Transverse colon (tissue), 4 donors: ENCODE data around the gene C1QL4. TPM values are rescaled to one million over a fixed set of nuclear protein-coding genes. Genes with fewer than 3 reads are reported as not detected.
A peak's percentile ranks its signal among the peaks of the same experiment; 100 is the strongest.
"Not testable (repeated sequence)": the region's sequence is repeated elsewhere in the genome, so short reads cannot be mapped to it uniquely, and the experiment has no call there.

Source experiments
- DNase-seq: peaks from one replicate; pipeline ENCODE4 v3.0.0-alpha.2; 2019
- H3K27ac ChIP-seq, 4 donors: fragments of 200-600 bp; sonication (generic); 2 replicates each; pipeline ENCODE4 v1.5.1; 2016 to 2018; ENCODE audit warnings: inconsistent platforms in 4 of 4
- H3K27me3 ChIP-seq: fragments of 200-600 bp; sonication (generic); 2 replicates; pipeline ENCODE4 v1.5.1; 2017; ENCODE audit warnings: inconsistent platforms
- H3K36me3 ChIP-seq, 4 donors: fragments of 200-600 bp; sonication (generic); 2 replicates each; pipeline ENCODE4 v1.5.1; 2017 to 2019; ENCODE audit warnings: inconsistent platforms in 4 of 4
- H3K4me1 ChIP-seq, 4 donors: fragments of 200-600 bp; sonication (generic); 2 replicates each; pipeline ENCODE4 v1.5.1; 2017 to 2020; ENCODE audit warnings: inconsistent platforms in 4 of 4
- H3K4me3 ChIP-seq, 4 donors: fragments of 200-600 bp; sonication (generic); 1 replicate in 1 of 4; 2 replicates in 3 of 4; pipeline versions ENCODE4 v1.5.1 to v1.6.1; 2017 to 2019; ENCODE audit warnings: inconsistent platforms in 4 of 4
- H3K9me3 ChIP-seq, 2 donors: fragments of 200-600 bp; sonication (generic); 2 replicates each; pipeline ENCODE4 v1.5.1; 2017 to 2019; ENCODE audit warnings: inconsistent platforms in 2 of 2
- EP300 ChIP-seq: sonication (generic); formaldehyde crosslinking; IDR thresholded peaks from one replicate; pipeline ENCODE4 v1.6.1; 2017; ENCODE audit warnings: antibody characterized with exemption, low read depth
- POLR2A ChIP-seq: fragments of 450-650 bp; IDR thresholded peaks from one replicate; pipeline ENCODE4 v1.6.1; 2016; ENCODE audit warnings: antibody characterized with exemption, mild to moderate bottlenecking, moderate library complexity
- POLR2AphosphoS5 ChIP-seq, 3 donors: sonication (generic); formaldehyde crosslinking; IDR thresholded peaks; one replicate each; pipeline ENCODE4 v1.6.1; 2016; ENCODE audit warnings: antibody characterized with exemption in 3 of 3
- WGBS, 2 donors: methylation state at CpG; one replicate each; pipeline ENCODE4 v1.1.5; 2018; ENCODE audit warnings: low coverage in 1 of 2; 5-methylcytosine and 5-hydroxymethylcytosine counted together
- in situ Hi-C, 4 donors: fragments of 200-750 bp; cut with MboI; loops; one replicate each; pipeline versions ENCODE4 v1.15.0 to v1.15.1; 2017; ENCODE audit warnings: low sequenced_read_pairs in 3 of 4, low pct_ligation_motif_present in 1 of 4, low pct_unique_long_range_greater_than_20kb in 1 of 4
- intact Hi-C: fragments of 100-400 bp; cut with DNase I; formaldehyde crosslinking; loops from one replicate; pipeline ENCODE4 v1.15.1; 2023; ENCODE audit warnings: low total_unique reads
- total RNA-seq, 4 donors: library from RNA; depleted of rRNA; stranded (reverse); fragments of >200 nt; gene quantifications; one replicate each; pipeline ENCODE4 v1.1.0, GENCODE V29; 2016
- TF ChIP-seq, protein P1 (sequence below), 5 experiments: fragments of 200-600 bp in 3 of 5; fragments of 450-650 bp in 2 of 5; sonication (generic) in 3 of 5; IDR thresholded peaks; 1 replicate in 2 of 5; 2 replicates in 3 of 5; pipeline ENCODE4 v1.5.1; 2016 to 2017; ENCODE audit warnings: antibody characterized with exemption in 5 of 5, inconsistent platforms in 3 of 5, mild to moderate bottlenecking in 2 of 5, moderate library complexity in 1 of 5

C1QL4 gene
- total RNA-seq, 4 donors from 2014 or later, result not detected

- Histone ChIP-seq H3K36me3 (no peaks in the 10 kb centered on the region), H3K27ac (no peak overlapping the region), H3K27me3 (peaks cover 71% of the 10 kb centered on the region), H3K9me3 (no peaks in the 10 kb centered on the region), H3K4me3 (peak overlapping the region in 1 of 4 donors; percentile 26), H3K4me1 (peaks cover 4 to 32% (median 18%) of the 10 kb centered on the region in 4 donors)
- DNase-seq, result no peak
- in situ Hi-C loops (loop anchor here in 1 of 4 donors (10.0 kb wide), 1 partner anchor 51 kb away; no protein-coding TSS in a partner anchor), intact Hi-C loops (no loop called here)
- 35% methylated on average over 41 of the region's 72 CpGs; no CpG with 5 or more reads in 1 of the 2 donors for WGBS, 2 donors
- no peak for TF ChIP-seq POLR2A
- no peak for TF ChIP-seq EP300
- TF ChIP-seq, protein P1, sequence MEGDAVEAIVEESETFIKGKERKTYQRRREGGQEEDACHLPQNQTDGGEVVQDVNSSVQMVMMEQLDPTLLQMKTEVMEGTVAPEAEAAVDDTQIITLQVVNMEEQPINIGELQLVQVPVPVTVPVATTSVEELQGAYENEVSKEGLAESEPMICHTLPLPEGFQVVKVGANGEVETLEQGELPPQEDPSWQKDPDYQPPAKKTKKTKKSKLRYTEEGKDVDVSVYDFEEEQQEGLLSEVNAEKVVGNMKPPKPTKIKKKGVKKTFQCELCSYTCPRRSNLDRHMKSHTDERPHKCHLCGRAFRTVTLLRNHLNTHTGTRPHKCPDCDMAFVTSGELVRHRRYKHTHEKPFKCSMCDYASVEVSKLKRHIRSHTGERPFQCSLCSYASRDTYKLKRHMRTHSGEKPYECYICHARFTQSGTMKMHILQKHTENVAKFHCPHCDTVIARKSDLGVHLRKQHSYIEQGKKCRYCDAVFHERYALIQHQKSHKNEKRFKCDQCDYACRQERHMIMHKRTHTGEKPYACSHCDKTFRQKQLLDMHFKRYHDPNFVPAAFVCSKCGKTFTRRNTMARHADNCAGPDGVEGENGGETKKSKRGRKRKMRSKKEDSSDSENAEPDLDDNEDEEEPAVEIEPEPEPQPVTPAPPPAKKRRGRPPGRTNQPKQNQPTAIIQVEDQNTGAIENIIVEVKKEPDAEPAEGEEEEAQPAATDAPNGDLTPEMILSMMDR (IDR thresholded peaks at IDR 0.05), result no peak
- TF ChIP-seq POLR2AphosphoS5 (IDR thresholded peaks at IDR 0.05), result no peak
Observed at GRCh38 chr12:49335955-49336644, 888 bp downstream of the C1QL4 start.

GRCh38 chr12:49335118-49335954 is 1.7 kb downstream of the C1QL4 start:
- intact Hi-C loops, result no loop called here
- no peak for DNase-seq
- H3K27ac ChIP-seq, result no peak overlapping the region
- no peaks in the 10 kb centered on the region for H3K36me3 ChIP-seq
- H3K4me1 ChIP-seq, result peaks cover 4 to 33% (median 18%) of the 10 kb centered on the region in 4 donors
- H3K9me3 ChIP-seq, result no peaks in the 10 kb centered on the region
- no peak overlapping the region for H3K4me3 ChIP-seq
- in situ Hi-C loops, result loop anchor here in 1 of 4 donors (10.0 kb wide), 1 partner anchor 51 kb away; no protein-coding TSS in a partner anchor
- H3K27me3 ChIP-seq, result peaks cover 71% of the 10 kb centered on the region
- WGBS, 2 donors, result 75 to 76% methylated on average over 5 to 16 of the region's 16 CpGs
- no peak for TF ChIP-seq POLR2A
- no peak for TF ChIP-seq POLR2AphosphoS5 (IDR thresholded peaks at IDR 0.05)
- TF ChIP-seq, protein P1 (IDR thresholded peaks at IDR 0.05), result no peak
- no peak for TF ChIP-seq EP300

DNA sequence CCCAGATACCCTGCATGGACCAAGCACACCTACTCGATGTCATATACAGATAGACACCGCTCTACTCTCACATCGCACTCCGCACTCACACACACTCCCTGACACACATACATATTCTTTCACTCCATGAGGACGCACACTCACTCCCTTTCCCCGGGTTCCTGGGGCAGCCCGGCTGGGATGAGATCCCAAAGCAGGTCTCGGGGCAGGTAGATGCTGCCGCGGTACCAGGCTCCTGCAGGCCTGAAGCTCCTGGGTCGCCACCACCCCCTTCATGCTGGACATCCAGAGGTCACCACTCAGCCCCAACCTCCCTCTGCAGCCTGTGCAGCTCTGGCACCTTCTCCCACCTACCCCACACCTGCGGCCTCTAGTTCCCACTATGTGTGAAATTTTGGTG is 2.3 kb downstream of the C1QL4 start:
- Histone ChIP-seq H3K9me3 (no peaks in the 10 kb centered on the region), H3K36me3 (no peaks in the 10 kb centered on the region), H3K4me1 (peaks cover 4 to 31% (median 18%) of the 10 kb centered on the region in 4 donors), H3K27ac (no peak overlapping the region), H3K27me3 (peaks cover 71% of the 10 kb centered on the region), H3K4me3 (no peak overlapping the region)
- TF ChIP-seq POLR2A, result no peak
- TF ChIP-seq EP300, result no peak
- no peak for TF ChIP-seq POLR2AphosphoS5 (IDR thresholded peaks at IDR 0.05)
- TF ChIP-seq, protein P1 (IDR thresholded peaks at IDR 0.05), result no peak
- intact Hi-C loops (no loop called here), in situ Hi-C loops (loop anchor here in 1 of 4 donors (10.0 kb wide), 1 partner anchor 50 kb away; no protein-coding TSS in a partner anchor)
- WGBS, 2 donors, result 75 to 89% methylated on average over 3 to 12 of the region's 12 CpGs
- DNase-seq, result no peak

DNA sequence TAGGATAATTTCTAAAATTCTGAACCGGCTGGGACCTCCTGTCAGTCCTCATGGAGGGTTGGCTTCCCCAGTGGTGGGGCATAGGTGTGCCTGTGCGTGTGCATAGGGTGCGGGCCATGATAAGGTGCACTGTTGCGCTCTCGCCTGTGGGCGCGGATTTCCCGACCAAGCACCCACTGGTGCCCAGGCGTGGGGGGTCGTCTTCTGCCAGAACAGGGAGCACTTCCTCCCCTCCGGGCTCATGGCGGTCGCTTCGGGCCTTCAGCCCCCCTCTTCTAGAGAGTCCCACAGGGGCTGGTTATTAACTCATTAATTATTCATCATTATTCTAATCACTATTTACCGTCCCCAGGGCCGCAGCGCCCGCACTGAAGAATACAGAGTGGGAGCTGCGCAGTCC is 2.8 kb downstream of the C1QL4 start:
- Histone ChIP-seq H3K4me3 (no peak overlapping the region), H3K4me1 (peaks cover 4 to 27% (median 17%) of the 10 kb centered on the region in 4 donors), H3K9me3 (no peaks in the 10 kb centered on the region), H3K27me3 (peaks cover 70% of the 10 kb centered on the region), H3K36me3 (no peaks in the 10 kb centered on the region), H3K27ac (no peak overlapping the region)
- in situ Hi-C loops (loop anchor here in 1 of 4 donors (10.0 kb wide), 1 partner anchor 49 kb away; no protein-coding TSS in a partner anchor), intact Hi-C loops (no loop called here)
- no peak for TF ChIP-seq POLR2A
- no peak for TF ChIP-seq EP300
- TF ChIP-seq, protein P1 (IDR thresholded peaks at IDR 0.05), result no peak
- TF ChIP-seq POLR2AphosphoS5 (IDR thresholded peaks at IDR 0.05), result no peak
- 40 to 56% methylated on average over 1 to 19 of the region's 19 CpGs for WGBS, 2 donors
- DNase-seq, result no peak

DNA sequence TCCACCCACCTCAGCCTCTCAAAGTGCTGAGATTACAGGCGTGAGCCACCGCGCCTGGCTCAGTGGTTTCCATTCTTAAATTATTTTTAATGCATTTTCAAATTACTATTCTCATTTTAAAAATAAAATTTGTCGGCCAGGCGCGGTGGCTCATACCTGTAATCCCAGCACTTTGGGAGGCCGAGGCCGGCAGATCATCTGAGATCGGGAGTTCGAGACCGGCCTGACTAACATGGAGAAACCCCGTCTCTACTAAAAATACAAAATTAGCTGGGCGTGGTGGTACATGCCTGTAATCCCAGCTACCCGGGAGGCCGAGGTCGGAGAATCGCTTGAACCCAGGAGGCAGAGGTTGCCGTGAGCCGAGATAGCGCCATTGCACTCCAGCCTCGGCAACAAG is 3.2 kb downstream of the C1QL4 start:
- in situ Hi-C loops, result loop anchor here in 1 of 4 donors (10.0 kb wide), 1 partner anchor 49 kb away; no protein-coding TSS in a partner anchor
- H3K4me3 ChIP-seq, DNase-seq, H3K27ac ChIP-seq, H3K9me3 ChIP-seq, H3K36me3 ChIP-seq, intact Hi-C loops: not testable (repeated sequence)
- Histone ChIP-seq H3K27me3 (peaks cover 65% of the 10 kb centered on the region), H3K4me1 (peaks cover 4 to 24% (median 16%) of the 10 kb centered on the region in 4 donors)
- WGBS, 2 donors, result 60 to 66% methylated on average over 20 to 21 of the region's 21 CpGs
